Stimulated activated CD4-positive, alpha-beta T cell treated with anti-CD3 and anti-CD28 coated beads, Interleukin-2, amount 100 ng/mL, for 24 hours (primary cell): ENCODE measurements around the gene IMMP1L.

Source experiments
- DNase-seq, 2 donors: peaks; one replicate each; pipeline ENCODE4 v3.0.0-alpha.2; 2020

The IMMP1L gene

DNA sequence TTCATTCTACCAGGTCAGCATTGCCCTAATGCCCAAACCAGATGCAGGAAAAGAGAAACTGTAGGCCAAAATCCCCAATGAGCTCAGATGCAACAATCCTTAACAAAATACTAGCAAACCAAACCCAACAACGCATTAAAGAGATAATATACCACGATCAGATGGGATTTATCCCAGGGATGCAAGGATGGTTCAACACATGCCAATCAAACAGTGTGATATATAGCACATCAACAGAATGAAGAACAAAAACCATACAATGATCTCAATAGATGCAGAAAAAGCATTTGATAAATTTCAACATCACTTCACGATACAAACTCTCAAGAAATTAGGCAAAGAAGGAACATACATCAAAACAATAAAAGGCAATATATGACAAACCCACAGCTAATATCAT is 45.0 kb downstream of the IMMP1L start:
- DNase-seq: no peak

DNA sequence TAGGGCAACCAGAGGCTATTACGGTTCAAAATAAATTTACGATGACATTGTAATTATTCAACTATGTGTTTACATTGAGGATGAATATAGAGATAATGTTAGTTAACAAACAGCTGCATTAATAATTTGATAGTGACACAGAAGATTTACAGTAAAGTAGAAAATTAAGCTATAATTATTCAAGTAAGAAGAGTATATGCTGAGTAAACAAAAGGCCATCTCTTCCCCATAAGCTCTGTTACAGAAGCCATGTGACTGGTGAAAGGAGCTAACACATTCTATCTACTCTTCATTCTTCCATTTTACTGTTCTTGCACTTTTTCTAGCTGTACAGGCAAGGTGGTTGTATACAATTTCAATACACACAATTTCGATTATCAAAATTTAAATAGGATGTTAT is 54.2 kb downstream of the IMMP1L start:
- DNase-seq: no peak

DNA sequence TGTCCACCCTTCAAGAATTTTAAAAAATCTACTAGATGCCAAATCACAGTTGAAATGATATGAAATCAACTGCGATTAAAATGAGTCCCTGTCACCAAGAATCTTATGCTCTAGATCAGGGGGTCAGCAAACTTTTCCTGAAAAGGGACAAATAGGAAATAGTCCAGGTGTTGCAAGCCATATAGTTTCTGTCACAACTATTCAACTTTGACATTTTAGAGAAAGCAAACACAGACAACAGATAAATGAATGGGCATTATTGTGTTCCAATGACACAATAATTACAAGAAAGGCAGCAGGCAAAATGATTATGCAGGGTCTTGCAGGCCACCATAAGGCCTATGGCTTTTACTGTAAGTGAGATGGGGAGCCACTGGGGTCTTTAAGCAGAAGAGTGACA is 58.6 kb downstream of the IMMP1L start:
- DNase-seq: no peak

DNA sequence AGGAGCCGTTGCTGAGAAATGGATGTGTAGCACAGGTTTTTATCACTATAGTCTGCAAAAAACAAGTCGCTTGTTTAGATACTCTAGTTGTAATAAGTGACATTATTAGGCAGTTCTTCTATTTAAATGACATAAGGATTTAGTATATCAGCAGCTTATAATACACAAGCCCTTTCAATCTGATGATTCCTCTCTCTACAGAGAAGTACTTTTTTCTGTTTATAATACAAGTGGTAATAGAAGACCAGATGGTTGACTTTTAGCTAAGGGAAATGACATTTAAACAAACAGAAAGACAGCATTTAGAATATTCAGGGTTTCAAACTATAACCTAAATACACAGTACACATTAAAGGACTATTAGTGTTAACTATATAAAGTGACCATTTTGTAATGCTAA is 60.4 kb downstream of the IMMP1L start:
- DNase-seq: no peak

DNA sequence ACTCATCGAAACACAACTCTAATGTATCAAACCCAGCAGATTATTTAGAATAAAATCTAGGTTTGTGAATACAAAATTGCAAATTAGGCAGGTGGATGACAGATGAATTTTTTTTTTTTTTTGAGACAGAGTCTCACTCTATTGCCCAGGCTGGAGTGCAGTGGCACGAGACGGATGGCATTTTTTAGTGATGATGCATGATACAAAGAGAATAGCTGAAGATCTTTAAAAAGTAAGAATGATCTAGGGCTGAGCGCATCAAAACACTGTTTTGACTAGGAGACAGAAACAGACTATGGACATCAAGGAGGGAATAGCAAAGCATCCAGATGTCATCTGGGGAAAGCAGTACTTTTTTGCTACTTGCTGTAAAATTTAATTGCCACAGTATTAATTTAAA is 63.8 kb downstream of the IMMP1L start:
- no peak for DNase-seq

DNA sequence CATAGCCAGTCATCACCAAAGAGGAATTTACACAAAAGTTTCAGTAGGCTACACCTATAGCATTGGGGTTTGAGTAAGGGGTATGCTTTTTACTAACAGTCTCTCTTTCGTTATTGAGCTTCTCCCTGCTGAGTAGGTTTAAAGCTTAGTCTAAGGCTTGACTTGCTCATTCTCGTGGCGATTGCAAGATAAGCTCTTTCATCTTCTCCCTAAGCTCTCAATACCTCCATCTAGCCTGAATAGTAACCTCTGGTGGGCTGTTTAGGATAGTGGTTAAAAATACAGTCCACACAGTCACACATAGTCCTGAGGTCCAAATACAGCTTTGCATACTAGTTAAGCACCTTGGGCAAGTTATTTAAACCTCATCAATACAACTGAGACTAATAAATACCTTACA is 65.6 kb downstream of the IMMP1L start:
- no peak for DNase-seq

DNA sequence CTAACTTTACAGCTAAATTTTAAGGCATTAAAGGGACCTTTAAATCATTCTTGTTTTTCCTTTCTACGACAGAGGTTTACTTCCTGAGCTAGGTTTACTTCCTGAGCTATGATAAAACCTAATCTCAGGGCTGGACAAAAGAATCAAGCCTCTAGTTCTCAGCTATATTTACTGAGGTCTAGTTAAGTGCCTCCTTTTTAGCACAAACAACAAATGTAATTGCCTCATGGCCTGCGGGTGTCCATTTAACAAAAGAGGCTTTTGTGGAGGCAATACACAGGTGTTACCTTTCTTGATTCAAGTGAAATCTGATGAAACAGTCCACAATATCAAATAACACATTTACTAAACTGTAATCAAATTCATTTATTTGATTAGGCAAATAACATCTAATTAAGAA is 67.3 kb downstream of the IMMP1L start:
- no peak for DNase-seq

DNA sequence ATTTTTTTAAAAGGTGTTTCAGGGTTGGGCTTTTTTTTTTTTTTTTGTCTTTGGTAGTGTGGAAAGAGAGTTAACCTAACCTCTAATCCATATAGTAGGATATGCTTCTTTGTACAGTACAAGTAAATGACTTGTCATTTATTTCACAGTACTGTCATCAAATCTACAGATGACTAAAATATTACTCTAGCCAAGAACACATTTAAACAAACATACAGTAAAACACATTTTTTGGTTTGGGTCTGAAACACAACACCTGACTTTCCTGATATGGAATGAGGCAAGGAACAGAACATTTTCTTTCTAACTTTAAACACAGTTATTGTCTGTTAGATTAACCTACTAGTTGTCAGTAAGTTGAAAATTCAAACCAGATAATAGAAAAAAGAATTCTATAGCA is 68.1 kb downstream of the IMMP1L start:
- DNase-seq: no peak

DNA sequence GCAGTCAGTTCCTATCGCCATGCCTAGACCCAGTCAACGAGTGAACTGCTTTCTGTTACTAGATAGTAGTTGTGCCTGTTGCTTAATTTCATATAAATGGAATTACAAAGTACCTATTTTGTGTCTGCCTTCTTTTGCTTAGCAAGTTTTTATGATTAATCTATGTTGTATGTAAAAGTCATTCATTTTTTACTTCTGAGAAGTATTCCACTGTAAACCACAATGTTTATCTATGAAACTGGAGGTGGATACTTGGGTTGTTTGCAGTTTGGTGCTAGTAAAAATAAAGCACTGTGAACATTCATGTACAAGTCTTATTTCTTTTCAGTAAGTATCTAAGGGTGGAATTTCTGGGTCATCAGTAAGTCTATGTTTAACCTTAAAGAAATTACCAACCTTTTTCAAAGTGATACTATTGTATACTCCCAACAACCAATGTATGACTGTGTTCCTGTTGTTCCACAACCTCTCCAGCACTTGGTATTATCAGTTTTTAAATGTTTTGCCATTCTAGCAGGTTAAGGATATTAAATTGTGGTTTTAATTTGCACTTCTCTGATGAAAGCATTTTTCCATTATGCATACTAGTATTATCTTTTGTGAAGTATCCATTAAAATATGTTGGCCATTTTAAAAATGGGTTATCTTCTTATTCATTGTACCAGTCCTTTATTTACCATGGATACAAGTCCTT is 71.5 kb downstream of the IMMP1L start:
- DNase-seq: no peak

DNA sequence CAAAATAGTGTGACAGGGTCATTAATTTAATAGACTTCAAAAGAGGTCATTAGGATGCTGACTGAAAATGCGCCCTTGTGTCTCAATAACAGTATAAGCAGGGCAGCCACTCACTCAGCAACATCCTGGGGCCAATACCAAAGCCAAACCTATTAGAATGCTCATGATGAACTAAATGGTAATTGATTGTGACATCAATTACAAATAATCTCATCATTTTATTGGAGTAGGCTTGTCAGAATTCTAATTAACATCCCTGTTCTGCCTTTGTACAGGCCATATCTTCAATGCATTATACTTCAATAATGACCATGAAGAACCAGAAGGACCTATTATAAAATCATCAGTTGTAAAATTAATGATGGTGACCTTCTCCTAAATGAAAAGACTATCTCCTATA is 75.6 kb downstream of the IMMP1L start:
- no peak for DNase-seq

DNA sequence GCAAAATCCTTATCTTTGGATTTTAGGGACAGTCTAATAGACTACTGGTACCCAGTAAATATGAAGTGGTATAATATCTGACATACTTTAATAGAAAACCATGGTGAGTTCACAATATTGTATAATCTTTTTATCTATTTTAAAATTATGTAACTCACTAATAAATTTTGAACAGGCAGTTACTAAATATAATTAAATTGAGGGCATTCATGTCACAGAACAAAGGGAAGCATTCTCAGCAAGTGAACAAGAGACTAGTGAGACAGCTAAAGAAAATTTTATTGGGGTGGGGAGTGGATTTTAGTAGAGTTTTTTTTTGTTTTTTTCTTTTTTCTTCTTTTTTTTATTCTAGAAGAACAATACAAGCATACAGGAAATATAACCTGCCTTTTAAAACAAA is 84.8 kb downstream of the IMMP1L start:
- DNase-seq: no peak

DNA sequence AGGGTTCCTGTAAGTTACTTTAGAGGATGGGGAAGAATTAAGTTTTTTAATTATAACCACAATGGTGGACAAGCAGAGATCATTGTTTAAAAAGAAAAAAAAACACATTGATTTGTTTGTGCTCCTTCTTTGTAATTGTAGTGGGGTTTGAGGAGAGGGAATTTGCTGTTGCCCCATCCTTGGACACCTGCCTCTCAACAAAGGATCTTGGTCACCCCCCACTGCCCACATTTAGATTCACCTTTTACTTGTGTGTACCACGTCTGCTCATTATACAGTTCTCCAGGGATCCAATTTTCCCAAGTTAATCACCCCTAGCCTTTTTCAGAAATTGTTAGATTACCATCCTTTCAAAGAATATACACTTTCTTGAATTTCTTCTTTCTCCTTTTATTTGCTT is 86.7 kb downstream of the IMMP1L start:
- DNase-seq: no peak

DNA sequence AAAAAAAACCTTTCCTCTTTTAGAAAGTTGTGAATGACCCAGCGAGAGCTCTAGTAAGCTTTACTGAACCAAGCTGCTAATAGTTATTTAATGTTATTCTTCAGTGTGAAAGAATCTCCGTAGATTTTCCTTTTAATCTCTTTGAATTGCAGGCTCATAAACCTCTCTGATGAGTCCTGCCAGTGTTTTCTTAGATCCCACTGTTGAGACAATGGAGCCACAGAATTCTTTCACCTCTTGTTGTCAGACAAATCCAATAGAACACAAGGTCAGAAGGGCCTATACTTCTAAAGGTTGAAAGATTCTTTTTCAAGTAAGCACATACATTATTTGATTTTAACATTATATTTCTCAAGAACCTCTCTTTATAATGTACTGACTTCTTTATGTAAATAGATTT is 87.6 kb downstream of the IMMP1L start:
- no peak for DNase-seq

DNA sequence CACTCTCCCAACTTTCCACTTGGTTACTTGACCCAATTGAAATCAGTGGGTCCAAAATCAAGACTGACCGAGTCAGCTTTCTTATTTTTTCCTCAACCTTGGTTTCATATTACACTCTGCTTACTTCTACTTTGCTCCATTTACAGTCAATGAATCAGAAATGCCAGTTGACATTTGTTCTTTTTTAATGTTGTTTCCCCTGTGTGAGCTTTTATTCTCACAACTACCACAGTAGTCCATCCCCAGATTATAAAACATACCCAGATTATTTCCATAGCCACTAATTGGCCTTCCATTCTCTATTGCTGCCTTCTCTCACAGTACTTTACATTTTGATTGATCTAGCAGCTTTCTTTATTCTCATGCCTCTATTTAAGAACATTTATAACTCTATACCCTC is 89.8 kb downstream of the IMMP1L start:
- no peak for DNase-seq

DNA sequence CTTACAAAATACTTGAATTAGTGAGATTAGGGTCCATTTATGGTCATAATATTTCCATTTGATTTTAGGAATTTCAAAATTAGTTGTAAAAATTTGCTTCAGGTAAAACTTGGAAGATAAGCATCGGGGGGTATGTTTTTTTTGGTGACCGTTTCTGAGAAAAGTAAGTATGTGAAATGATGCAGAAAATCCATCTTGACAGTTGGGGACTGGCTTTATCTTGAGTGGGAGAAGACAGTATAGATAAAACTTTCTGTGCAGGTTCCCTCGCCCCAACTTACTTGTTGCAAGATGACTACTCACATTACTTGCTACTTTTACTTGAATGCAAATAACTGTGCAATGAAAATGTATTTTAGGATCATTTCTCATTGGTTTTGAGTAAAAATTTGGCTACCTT is 90.3 kb downstream of the IMMP1L start:
- DNase-seq: no peak

DNA sequence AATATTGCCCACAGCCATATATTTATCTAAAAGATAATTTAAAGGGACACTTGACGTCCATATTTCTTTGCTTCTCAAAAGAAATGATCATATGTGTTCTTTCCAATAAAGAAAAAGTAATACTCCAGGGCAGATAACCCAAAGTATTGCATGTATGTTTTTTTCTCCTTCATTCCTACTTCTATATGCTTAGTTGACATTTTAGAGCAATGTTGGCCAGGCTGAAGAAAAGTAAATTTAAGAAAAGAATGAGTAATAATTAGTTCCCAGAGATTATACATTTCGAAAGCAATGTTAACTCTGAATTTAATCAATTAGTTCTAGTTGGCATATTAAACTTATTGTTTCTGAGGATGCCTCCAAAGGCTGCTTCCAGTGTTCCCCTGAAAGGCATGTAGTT is 91.6 kb downstream of the IMMP1L start:
- DNase-seq: no peak

DNA sequence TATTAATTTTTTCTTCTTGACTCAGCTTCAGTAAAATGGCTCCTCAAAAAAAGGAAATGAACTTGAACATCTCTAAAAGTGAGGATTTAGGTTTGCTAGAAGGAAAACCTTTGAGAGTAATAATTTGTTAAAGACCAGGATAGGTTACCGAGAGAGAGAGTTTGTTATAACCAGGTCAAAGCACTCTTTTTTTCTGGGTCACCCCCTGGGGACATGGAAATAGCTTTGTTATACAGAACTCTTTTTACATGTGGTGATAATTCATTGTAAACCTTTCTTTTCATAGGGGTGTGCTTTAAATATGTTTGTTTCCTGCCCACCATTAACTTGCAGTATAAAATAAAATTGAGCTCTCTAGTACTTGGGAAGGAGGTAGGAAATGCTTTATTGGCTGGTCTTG is 92.1 kb downstream of the IMMP1L start:
- no peak for DNase-seq

DNA sequence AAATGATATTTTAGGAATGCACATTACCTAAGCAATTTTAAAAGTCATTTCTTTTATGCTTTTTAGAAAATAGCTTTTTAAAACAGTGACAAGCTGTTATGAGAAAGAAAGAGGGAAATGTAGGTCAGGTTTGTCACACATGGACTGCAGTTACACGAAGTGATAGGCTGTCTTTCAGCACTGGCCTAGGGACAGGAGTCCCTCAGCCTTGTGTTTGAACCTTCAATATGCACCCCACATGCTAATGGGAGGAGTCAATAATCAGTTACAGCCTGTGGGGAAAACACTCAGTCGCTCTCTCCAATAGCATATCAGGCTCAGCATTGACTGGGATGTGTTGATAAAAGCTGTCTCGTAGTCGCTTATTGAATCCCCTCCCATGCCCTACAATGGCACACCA is 94.0 kb downstream of the IMMP1L start:
- DNase-seq: no peak

DNA sequence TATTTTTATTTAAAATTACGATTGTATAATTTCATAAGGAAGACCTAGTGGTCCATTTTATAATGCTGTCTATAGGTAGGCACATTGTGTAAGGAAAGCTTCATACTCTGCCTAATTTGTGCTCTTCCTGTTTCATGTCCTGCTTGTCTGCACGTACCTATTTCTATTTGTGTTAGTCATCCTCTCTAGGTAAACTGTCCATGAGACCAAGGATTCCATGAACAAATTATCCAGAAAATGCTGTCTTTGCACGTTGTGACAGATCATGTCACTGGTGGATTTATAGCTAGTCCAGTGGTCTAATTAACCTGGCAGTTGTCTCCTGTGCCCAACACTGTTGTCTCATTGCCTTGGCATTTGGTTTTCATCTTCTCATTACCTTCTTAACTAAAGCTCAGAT is 95.1 kb downstream of the IMMP1L start:
- no peak for DNase-seq

DNA sequence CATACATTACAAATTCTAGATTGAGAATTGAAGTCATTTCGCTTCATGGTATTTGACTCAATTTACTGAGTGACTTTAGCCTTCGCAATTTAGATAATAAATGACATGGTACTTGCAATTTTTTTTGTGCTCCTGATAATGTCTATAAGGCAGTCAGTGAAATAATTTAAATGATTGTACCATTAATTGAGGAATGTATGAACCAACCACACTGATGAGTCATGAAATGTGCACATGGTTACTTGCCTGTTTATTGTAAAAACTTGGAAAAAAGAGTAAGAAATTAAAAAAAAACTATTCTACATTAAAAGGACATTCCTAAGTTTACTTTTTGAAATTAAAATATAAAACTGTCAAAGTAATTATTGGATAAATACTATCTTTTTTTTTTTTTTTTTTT is 96.5 kb downstream of the IMMP1L start:
- DNase-seq: no peak

DNA sequence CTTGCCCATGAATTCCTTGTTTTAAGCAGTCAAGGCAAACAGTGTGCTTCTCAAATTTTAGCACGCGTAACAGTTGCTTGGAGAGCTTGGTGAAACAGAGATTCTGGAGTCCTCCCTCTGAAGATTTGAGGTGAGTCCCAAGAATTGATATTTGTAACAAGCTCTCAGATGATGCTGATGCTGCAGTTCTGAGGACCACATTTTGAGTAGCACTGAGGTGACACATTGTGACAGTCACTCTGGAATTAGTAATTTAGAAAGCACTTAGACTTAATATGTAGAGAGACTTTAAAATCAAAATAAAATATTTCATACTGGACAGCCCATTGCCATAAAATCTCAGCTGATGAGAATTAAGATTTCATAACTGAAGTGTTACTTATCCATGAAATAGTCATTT is 101.2 kb downstream of the IMMP1L start:
- DNase-seq: no peak

DNA sequence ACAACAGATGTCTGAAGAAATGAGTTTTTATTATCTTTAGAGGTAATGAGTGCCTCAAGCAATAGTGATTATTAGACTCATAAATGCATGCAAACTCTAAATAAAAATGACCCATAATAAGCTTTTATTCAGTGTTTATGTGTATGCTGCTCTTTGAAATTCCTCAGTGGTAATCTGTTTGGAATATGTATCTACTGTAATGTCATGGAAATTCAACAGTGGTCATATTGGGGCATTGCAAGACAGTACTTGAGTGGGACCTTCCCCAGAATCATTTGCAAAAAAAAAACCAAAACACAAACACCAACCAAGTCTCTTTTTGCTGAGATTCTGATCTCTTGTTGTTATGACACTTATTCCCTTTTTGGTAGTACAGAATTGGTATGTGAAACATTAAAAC is 104.8 kb downstream of the IMMP1L start:
- no peak for DNase-seq

DNA sequence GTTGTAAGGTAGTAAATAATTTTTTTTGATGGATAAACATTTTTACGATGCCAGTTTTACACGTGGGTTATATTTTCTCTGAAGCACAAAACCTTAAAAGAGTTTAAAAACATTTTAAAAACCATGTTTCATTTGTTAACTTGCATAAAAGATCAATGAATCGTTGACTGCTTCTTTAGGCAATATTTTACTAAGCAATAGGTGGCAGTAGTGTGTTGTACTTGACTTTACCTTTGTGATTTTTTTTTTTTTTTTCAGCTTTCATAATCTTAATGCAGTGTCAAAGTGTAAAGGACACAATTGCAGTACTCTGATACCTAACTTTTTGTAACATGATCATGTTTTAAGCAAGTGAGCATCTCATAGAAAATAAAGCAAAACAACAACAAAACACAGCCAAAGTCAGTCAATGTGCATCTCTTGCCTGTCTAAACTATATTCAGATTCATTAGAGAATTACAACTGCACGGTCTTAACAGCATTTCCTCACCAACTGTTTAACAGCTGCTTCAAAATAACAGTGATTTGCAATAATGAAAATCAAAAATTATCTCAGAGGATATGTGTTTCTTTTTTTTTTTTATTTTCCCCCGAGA is 112.1 kb downstream of the IMMP1L start:
- no peak for DNase-seq

DNA sequence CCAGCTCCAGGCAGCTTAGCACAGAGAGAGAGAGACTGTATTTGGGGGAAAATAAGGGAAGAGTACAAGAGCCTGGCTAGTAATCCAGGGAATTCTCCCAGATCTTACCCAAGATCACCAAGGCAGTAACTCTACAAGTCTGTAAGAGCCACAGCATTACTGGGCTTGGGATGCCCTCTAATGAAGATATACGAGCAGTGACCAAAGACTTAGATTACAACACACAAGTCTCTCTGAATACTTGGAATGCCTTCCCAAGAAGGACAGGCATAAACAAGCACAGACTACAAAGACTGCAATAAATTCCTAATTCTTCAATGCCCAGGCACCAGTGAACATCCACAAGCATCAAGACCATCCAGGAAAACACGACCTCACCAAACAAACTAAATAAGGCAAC is 122.0 kb downstream of the IMMP1L start:
- no peak for DNase-seq

DNA sequence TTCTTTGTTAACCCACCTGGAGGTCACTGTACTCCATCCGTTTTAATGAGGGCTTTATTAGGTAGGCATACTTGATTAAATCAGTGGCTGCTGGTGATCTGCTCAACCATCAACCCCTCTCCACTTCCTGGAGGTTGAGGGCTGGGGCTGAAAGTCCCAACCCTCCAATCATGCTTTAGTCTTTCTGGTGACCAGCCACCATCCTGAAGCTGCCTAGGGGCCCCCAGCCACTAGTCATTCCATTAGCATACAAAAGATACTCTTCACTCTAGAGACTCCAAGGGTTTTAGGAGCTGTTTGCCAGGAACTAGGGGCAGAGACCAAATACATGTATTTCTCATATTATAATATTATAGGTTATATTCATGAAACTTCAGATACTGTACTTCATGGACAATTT is 126.3 kb downstream of the IMMP1L start:
- DNase-seq: no peak
